RWPE2 (cell line): Measurements from ENCODE around the gene CPM.
A peak's percentile ranks its signal among the peaks of the same experiment; 100 is the strongest.

Experiments
- ATAC-seq: fragments of 200-7000 bp; cut with Tn5 transposase; 3 replicates; pipeline ENCODE4 v1.9.1; 2021; ENCODE audit warnings: low read depth
- DNase-seq: peaks from one replicate; pipeline ENCODE4 v3.0.0-alpha.2; 2020; ENCODE audit warnings: low spot score
- H3K27ac ChIP-seq: fragments of 450-650 bp; 2 replicates; pipeline ENCODE4 v1.5.1; 2017; ENCODE audit warnings: mild to moderate bottlenecking; ENCODE audit not compliant: poor library complexity, severe bottlenecking
- H3K27me3 ChIP-seq: fragments of 250-450 bp; sonication (Bioruptor Pico); 2 replicates; pipeline ENCODE4 v1.5.1; 2021; ENCODE audit warnings: mild to moderate bottlenecking, moderate library complexity; ENCODE audit not compliant: insufficient read depth, poor library complexity, severe bottlenecking
- H3K36me3 ChIP-seq: fragments of 250-450 bp; sonication (Bioruptor Pico); 2 replicates; pipeline ENCODE4 v1.5.1; 2020; ENCODE audit warnings: low read depth, mild to moderate bottlenecking, moderate library complexity
- H3K4me1 ChIP-seq: fragments of 250-450 bp; sonication (Bioruptor Pico); 2 replicates; pipeline ENCODE4 v1.5.1; 2021; ENCODE audit warnings: mild to moderate bottlenecking, moderate library complexity; ENCODE audit not compliant: insufficient read depth, poor library complexity, severe bottlenecking
- H3K4me3 ChIP-seq: fragments of 250-450 bp; sonication (Bioruptor Pico); 2 replicates; pipeline ENCODE4 v1.5.1; 2021; ENCODE audit warnings: mild to moderate bottlenecking, moderate library complexity; ENCODE audit not compliant: severe bottlenecking
- H3K9me3 ChIP-seq: fragments of 250-450 bp; sonication (Bioruptor Pico); 2 replicates; pipeline ENCODE4 v1.5.1; 2021; ENCODE audit warnings: mild to moderate bottlenecking, moderate library complexity; ENCODE audit not compliant: severe bottlenecking
- CTCF ChIP-seq: fragments of 450-650 bp; IDR thresholded peaks from one replicate; pipeline ENCODE4 v1.5.1; 2017; ENCODE audit warnings: mild to moderate bottlenecking, moderate library complexity; ENCODE audit not compliant: poor library complexity, severe bottlenecking

CPM gene

GRCh38 chr12:68939505-68939904 lies 6.5 kb upstream of the CPM start:
- ATAC-seq (no peak), DNase-seq (no peak)
- Histone ChIP-seq H3K36me3 (no peaks in the 10 kb centered on the region), H3K27me3 (no peaks in the 10 kb centered on the region), H3K4me3 (no peak overlapping the region), H3K27ac (no peak overlapping the region), H3K9me3 (no peaks in the 10 kb centered on the region), H3K4me1 (no peaks in the 10 kb centered on the region)
- no peak for TF ChIP-seq CTCF

GRCh38 chr12:68934392-68934791 lies 1.4 kb upstream of the CPM start:
- Histone ChIP-seq H3K36me3 (no peaks in the 10 kb centered on the region), H3K4me1 (no peaks in the 10 kb centered on the region), H3K9me3 (no peaks in the 10 kb centered on the region), H3K27ac (no peak overlapping the region), H3K27me3 (no peaks in the 10 kb centered on the region), H3K4me3 (no peak overlapping the region)
- ATAC-seq (no peak), DNase-seq (no peak)
- TF ChIP-seq CTCF = no peak

- no peaks in the 10 kb centered on the region for H3K27me3 ChIP-seq
- peaks cover 2% of the 10 kb centered on the region for H3K9me3 ChIP-seq
- no peak overlapping the region for H3K27ac ChIP-seq
- H3K4me3 ChIP-seq = peak overlapping the region; percentile 44
- TF ChIP-seq CTCF = no peak
- ATAC-seq (peak; percentile 51), DNase-seq (no peak)
- no peaks in the 10 kb centered on the region for H3K36me3 ChIP-seq
- H3K4me1 ChIP-seq = no peaks in the 10 kb centered on the region
These were observed 627 bp downstream of the CPM start for GRCh38 chr12:68932128-68932960.

- TF ChIP-seq CTCF = no peak
- Histone ChIP-seq H3K36me3 (no peaks in the 10 kb centered on the region), H3K27me3 (no peaks in the 10 kb centered on the region), H3K4me3 (no peak overlapping the region), H3K4me1 (no peaks in the 10 kb centered on the region), H3K9me3 (peaks cover 2% of the 10 kb centered on the region), H3K27ac (no peak overlapping the region)
- ATAC-seq (no peak), DNase-seq (no peak)
These were observed 2.8 kb downstream of the CPM start for GRCh38 chr12:68930178-68930577.

- DNase-seq = no peak
- Histone ChIP-seq H3K27me3 (no peaks in the 10 kb centered on the region), H3K4me3 (no peak overlapping the region), H3K27ac (no peak overlapping the region), H3K36me3 (no peaks in the 10 kb centered on the region), H3K9me3 (peaks cover 2% of the 10 kb centered on the region), H3K4me1 (no peaks in the 10 kb centered on the region)
- TF ChIP-seq CTCF = no peak
- ATAC-seq = no peak
These were observed 8.4 kb downstream of the CPM start for GRCh38 chr12:68924546-68924945.
